Common myeloid progenitor, CD34-positive (primary cell): ENCODE data around the gene LAIR2.

Source experiments
- CTCF ChIA-PET: fragments of 350-600 bp; sonication (Branson Sonifier 250); formaldehyde crosslinking; loops from one replicate; lab custom pipeline; 2021; ENCODE audit warnings: antibody characterized with exemption; lab: Charles Lee
- POLR2A ChIA-PET: fragments of 350-600 bp; sonication (Branson Sonifier 250); formaldehyde crosslinking; loops from one replicate; lab custom pipeline; 2021; ENCODE audit warnings: antibody characterized with exemption; lab: Charles Lee
- DNase-seq, 3 donors: peaks; one replicate each; pipeline versions ENCODE4 v3.0.0 to v3.0.0-alpha.2; 2013
- H3K27ac ChIP-seq, 2 experiments: 1 replicate in 1 of 2; 2 replicates in 1 of 2; pipeline ENCODE4 v1.7.0; 2013; ENCODE audit warnings: inconsistent platforms in 2 of 2, low read length in 2 of 2, mild to moderate bottlenecking in 2 of 2, low read depth in 1 of 2, moderate library complexity in 1 of 2; ENCODE audit not compliant: severe bottlenecking in 2 of 2, insufficient read depth in 1 of 2, poor library complexity in 1 of 2
- H3K27me3 ChIP-seq, 5 experiments: replicated peaks in 2 of 5; 1 replicate in 3 of 5; 2 replicates in 2 of 5; pipeline versions ENCODE4 v1.6.1 to v1.7.0; 2013; ENCODE audit warnings: low read length in 4 of 5, mild to moderate bottlenecking in 2 of 5, moderate library complexity in 2 of 5, inconsistent platforms in 1 of 5; ENCODE audit not compliant: insufficient read depth in 5 of 5, control insufficient read depth in 4 of 5
- H3K36me3 ChIP-seq, 4 experiments: 1 replicate in 2 of 4; 2 replicates in 2 of 4; pipeline versions ENCODE4 v1.6.1 to v1.7.0; 2013; ENCODE audit warnings: low read length in 3 of 4, control low read depth in 1 of 4, mild to moderate bottlenecking in 1 of 4; ENCODE audit not compliant: control insufficient read depth in 4 of 4, insufficient read depth in 4 of 4
- H3K4me1 ChIP-seq, 4 experiments: 1 replicate in 3 of 4; 2 replicates in 1 of 4; pipeline versions ENCODE4 v1.6.1 to v1.7.1; 2013; ENCODE audit warnings: low read length in 3 of 4, mild to moderate bottlenecking in 3 of 4, control low read depth in 1 of 4, inconsistent platforms in 1 of 4, moderate library complexity in 1 of 4; ENCODE audit not compliant: control insufficient read depth in 4 of 4, insufficient read depth in 4 of 4; ENCODE audit errors: control extremely low read depth in 1 of 4
- H3K4me3 ChIP-seq, 7 experiments: 1 replicate in 4 of 7; 2 replicates in 3 of 7; pipeline versions ENCODE4 v1.5.1 to v1.7.0; 2013; ENCODE audit warnings: mild to moderate bottlenecking in 7 of 7, low read length in 6 of 7, moderate library complexity in 6 of 7, inconsistent platforms in 2 of 7, low read depth in 2 of 7, control low read depth in 1 of 7; ENCODE audit not compliant: insufficient read depth in 4 of 7, control insufficient read depth in 1 of 7; ENCODE audit errors: extremely low read depth in 1 of 7
- H3K9me3 ChIP-seq, 5 experiments: 1 replicate in 4 of 5; 2 replicates in 1 of 5; pipeline versions ENCODE4 v1.6.1 to v1.7.1; 2013; ENCODE audit warnings: low read length in 4 of 5, mild to moderate bottlenecking in 2 of 5, inconsistent platforms in 1 of 5, low read depth in 1 of 5, moderate library complexity in 1 of 5; ENCODE audit not compliant: control insufficient read depth in 4 of 5, insufficient read depth in 2 of 5; ENCODE audit errors: control extremely low read depth in 1 of 5
- WGBS: methylation state at CpG from one replicate; pipeline ENCODE4 v1.1.5; 2013; ENCODE audit not compliant: insufficient coverage; 5-methylcytosine and 5-hydroxymethylcytosine counted together

The LAIR2 gene

DNA sequence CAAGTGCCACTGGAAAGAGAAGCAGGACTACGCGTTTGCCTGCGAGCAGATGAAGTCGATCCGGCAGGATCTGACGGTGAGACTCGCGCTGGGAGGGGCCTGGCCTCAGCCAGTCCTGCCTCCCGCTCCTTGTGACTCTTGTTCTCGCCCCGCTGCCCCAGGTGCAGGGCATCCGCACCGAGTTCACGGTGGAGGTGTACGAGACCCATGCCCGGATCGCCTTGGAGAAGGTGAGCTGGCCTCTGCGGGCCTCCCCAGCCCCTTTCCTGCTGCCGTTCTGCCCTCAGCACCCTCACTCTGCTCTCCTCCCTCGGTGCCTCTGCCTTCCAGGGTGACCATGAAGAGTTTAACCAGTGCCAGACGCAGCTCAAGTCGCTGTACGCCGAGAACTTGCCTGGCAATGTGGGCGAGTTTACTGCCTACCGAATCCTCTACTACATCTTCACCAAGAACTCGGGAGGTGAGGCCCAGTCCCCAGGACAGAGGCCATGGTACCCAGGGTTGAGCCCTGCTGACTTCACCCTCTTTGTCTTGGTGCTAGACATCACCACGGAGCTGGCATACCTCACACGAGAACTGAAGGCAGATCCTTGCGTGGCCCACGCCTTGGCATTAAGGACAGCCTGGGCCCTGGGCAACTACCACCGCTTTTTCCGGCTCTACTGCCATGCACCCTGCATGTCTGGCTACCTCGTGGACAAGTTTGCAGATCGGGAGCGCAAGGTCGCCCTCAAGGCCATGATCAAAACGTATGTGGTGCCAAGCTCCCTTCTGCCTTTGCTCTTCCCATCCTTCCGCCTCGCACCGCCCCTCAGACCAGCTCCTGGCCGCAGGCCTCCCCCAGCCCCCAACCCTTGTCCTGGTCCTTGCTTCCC, 44.6 kb upstream of the LAIR2 start:
- DNase-seq: no peak
- H3K9me3 ChIP-seq: no peaks in the 10 kb centered on the region
- H3K36me3 ChIP-seq: peaks cover 11 to 91% (median 67%) of the 10 kb centered on the region in 4 experiments
- WGBS: 96% methylated on average over 37 of the region's 42 CpGs
- H3K4me1 ChIP-seq: peaks cover 0 to 29% (median 20%) of the 10 kb centered on the region in 4 experiments
- H3K4me3 ChIP-seq: no peak overlapping the region
- no peak overlapping the region for H3K27ac ChIP-seq
- POLR2A ChIA-PET: interaction anchor here (0.5 kb wide), 1 partner anchor 10 kb away, joined by 3 read pairs; no protein-coding TSS in a partner anchor
- H3K27me3 ChIP-seq: no peaks in the 10 kb centered on the region
- CTCF ChIA-PET: interaction anchor here (1.6 kb wide), 1 partner anchor 10 kb away, joined by 4 read pairs; no protein-coding TSS in a partner anchor

DNA sequence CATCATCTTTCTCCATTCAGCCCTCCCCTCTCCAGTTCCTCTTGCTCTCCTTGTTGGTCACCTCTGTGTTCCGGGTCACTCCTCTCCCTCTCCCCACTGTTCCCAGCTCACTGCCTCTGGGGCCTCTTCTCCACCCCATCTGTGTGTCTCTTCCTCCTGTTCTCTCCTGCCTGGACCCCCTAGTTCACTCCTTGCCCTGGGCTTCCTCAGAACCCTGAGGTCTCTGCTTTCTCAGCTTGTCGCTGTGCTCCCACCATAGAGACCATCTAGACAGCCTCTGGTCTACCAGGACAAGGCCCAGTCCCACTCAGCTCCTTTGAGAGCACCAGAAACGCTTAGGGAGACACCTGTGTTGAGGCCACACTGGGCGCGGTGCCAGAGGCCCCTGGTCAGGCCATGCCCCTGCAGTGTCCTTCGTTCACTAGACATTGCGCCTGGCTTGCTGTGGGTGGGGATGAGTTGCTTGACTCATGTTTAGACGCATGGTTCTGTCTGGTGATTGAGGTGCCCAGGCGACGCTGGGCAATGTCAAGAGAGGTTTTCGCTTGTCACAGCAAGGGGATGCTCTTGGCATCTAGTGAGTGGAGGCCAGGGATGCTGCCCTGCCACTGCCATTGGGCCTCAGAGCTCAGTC, 43.9 kb upstream of the LAIR2 start:
- DNase-seq: no peak
- H3K9me3 ChIP-seq: no peaks in the 10 kb centered on the region
- H3K4me1 ChIP-seq: peaks cover 0 to 36% (median 26%) of the 10 kb centered on the region in 4 experiments
- ChIA-PET POLR2A (interaction anchor here (0.5 kb wide), 1 partner anchor 10 kb away, joined by 3 read pairs; no protein-coding TSS in a partner anchor), CTCF (interaction anchor here (1.6 kb wide), 2 partner anchors 8 to 10 kb away, joined by 4 to 5 read pairs; no protein-coding TSS in a partner anchor)
- peaks cover 8 to 83% (median 60%) of the 10 kb centered on the region in 4 experiments for H3K36me3 ChIP-seq
- 100% methylated on average over 9 of the region's 11 CpGs for WGBS
- H3K27ac ChIP-seq: no peak overlapping the region
- no peaks in the 10 kb centered on the region for H3K27me3 ChIP-seq
- H3K4me3 ChIP-seq: no peak overlapping the region

DNA sequence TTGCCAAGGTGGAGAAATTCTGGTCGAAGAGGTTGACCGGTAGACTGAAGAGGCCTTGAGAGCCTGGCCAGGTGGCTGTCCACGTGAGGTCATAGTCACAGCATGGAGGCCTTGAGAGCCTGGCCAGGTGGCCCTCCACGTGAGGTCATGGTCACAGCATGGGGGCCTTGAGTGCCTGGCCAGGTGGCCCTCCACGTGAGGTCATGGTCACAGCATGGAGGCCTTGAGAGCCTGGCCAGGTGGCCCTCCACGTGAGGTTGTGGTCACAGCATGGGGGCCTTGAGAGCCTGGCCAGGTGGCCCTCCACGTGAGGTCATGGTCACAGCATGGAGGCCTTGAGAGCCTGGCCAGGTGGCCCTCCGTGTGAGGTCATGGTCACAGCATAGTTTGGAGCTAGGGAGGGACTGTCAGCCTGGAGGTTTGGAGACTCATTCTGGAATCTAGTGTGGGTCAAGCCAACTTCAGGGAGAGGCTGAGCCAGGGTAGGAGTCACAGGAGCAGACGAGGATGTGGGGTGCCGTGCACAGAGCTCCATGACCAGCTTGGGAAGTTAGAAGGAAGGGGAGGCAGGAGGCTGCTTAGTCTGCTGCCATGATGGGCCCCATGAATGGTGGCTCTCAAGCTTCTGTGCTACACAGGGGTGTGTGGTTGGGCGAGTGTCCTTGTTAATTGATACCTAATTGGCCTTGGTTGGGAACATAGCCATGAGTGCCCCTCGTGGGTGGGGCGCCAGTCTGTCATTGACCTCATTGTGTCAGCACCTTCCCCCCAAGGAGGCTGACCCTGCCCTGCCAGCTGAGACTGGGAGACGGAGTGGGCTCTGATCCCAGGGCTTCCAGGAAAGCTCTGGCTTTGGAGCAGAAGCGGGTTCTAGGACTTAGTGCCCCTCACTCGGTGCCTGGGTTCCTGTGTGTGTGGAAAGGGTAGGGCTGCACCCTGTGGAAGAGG, 43.1 kb upstream of the LAIR2 start:
- Histone ChIP-seq H3K9me3 (no peaks in the 10 kb centered on the region), H3K27ac (peak overlapping the region in 1 of 2 experiments; percentile 43), H3K27me3 (no peaks in the 10 kb centered on the region), H3K4me3 (no peak overlapping the region), H3K4me1 (peaks cover 0 to 44% (median 33%) of the 10 kb centered on the region in 4 experiments), H3K36me3 (peaks cover 7 to 75% (median 52%) of the 10 kb centered on the region in 4 experiments)
- ChIA-PET CTCF (interaction anchor here (1.6 kb wide), 2 partner anchors 9 to 11 kb away, joined by 4 to 5 read pairs; no protein-coding TSS in a partner anchor), POLR2A (interaction anchor here (0.6 kb wide), 1 partner anchor 921 kb away, joined by 4 read pairs; no protein-coding TSS in a partner anchor)
- DNase-seq: no peak
- WGBS: 95% methylated on average over 16 of the region's 16 CpGs

GRCh38 chr19:54460230-54461005, 42.2 kb upstream of the LAIR2 start:
- ChIA-PET CTCF (interaction anchor here (1.6 kb wide), 1 partner anchor 10 kb away, joined by 5 read pairs; no protein-coding TSS in a partner anchor), POLR2A (interaction anchor here (0.6 kb wide), 1 partner anchor 922 kb away, joined by 4 read pairs; no protein-coding TSS in a partner anchor)
- Histone ChIP-seq H3K4me3 (no peak overlapping the region), H3K27ac (peak overlapping the region in 1 of 2 experiments; percentile 43), H3K27me3 (no peaks in the 10 kb centered on the region), H3K9me3 (no peaks in the 10 kb centered on the region), H3K4me1 (peaks cover 0 to 51% (median 38%) of the 10 kb centered on the region in 4 experiments), H3K36me3 (peaks cover 5 to 67% (median 46%) of the 10 kb centered on the region in 4 experiments)
- WGBS: 64% methylated on average over 18 of the region's 39 CpGs
- no peak for DNase-seq

DNA sequence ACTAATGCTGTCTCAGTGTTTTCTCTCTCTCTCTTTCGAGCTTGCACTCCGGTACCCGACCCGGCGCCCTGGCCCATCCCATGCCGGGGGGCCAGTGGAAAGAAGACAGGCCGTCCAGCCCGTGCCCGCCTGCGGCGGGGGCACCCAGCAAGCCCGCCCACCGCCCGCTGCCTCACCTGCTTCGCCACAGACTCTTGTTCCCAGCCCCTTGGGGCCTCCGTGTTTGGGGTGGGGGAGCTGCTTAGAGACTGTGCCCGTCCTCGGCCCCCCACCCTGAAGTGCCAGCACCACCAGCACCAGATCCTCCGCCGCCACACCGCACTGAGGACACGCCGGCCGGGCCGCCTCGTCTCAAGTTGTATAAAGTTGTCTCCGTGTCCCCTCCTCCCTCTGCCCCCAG, 41.4 kb upstream of the LAIR2 start:
- ChIA-PET POLR2A (no interaction called here), CTCF (no interaction called here)
- H3K27ac ChIP-seq: no peak overlapping the region
- no peak for DNase-seq
- no peaks in the 10 kb centered on the region for H3K9me3 ChIP-seq
- peaks cover 0 to 51% (median 38%) of the 10 kb centered on the region in 4 experiments for H3K4me1 ChIP-seq
- peaks cover 0 to 3% (median 0%) of the 10 kb centered on the region in 5 experiments for H3K27me3 ChIP-seq
- 93% methylated on average over 20 of the region's 27 CpGs for WGBS
- no peak overlapping the region for H3K4me3 ChIP-seq
- peaks cover 5 to 59% (median 39%) of the 10 kb centered on the region in 4 experiments for H3K36me3 ChIP-seq
